Sigmoid colon (tissue), 3 donors: ENCODE results near the gene DUSP23.

Source experiments
- CTCF ChIP-seq, 4 experiments: fragments of 450-650 bp in 3 of 4; fragments of 200-600 bp in 1 of 4; IDR thresholded peaks; one replicate each; pipeline ENCODE4 v1.5.1; 2016 to 2019; ENCODE audit warnings: antibody characterized with exemption in 4 of 4, mild to moderate bottlenecking in 3 of 4, moderate library complexity in 2 of 4
- POLR2A ChIP-seq, 2 donors: fragments of 450-650 bp; IDR thresholded peaks; one replicate each; pipeline ENCODE4 v1.6.1; 2016; ENCODE audit warnings: antibody characterized with exemption in 2 of 2, mild to moderate bottlenecking in 2 of 2, moderate library complexity in 2 of 2

GRCh38 chr1:159786966-159787365 lies 6.2 kb downstream of the DUSP23 start:
- TF ChIP-seq CTCF (IDR thresholded peaks at IDR 0.05) (no peak), POLR2A (IDR thresholded peaks at IDR 0.05) (no peak)
